H54 (cell line): ENCODE data around the gene SWAP70.

Experiments used
- DNase-seq: peaks from one replicate; pipeline ENCODE4 v3.0.0; 2011; ENCODE audit warnings: low spot score, mixed read lengths; ENCODE audit not compliant: insufficient read length
- FAIRE-seq: peaks from 3 replicates; lab custom pipeline; 2011; peaks lifted over from hg19 to GRCh38; lab: Jason Lieb, UNC
- POLR2A ChIP-seq: IDR thresholded peaks from 2 replicates; pipeline ENCODE4 v1.6.1; 2011; ENCODE audit warnings: low read depth, mild to moderate bottlenecking, low read length

The SWAP70 gene

DNA sequence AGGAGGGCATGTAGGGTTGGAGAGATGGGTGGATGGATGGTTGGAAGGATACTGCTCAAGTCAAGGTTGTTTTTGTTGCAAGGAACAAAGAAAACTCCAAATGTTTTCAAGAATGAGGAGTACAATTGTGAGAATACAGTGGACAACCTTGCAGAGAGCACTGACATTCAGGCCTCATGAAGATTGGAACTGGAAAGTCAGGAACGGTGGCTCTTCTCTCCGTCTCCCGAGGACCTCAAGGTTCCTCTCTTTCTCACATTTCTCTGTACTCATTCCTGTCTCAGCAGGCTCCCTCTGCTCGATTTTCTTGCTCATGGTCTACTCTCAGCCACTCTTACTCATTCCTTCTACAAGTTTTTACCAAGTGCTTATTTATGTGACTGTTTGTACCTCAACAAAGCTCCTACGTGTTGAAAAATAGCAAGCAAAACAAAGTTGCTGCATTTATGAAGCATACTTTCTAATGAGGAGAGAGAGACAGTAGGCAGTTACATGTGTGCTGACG is 97.6 kb downstream of the SWAP70 start:
- DNase-seq (no peak), FAIRE-seq (no peak)
- TF ChIP-seq POLR2A = no peak

GRCh38 chr11:9762531-9762930 is 98.7 kb downstream of the SWAP70 start:
- no peak for TF ChIP-seq POLR2A
- DNase-seq = no peak
- no peak for FAIRE-seq

- FAIRE-seq (no peak), DNase-seq (no peak)
- no peak for TF ChIP-seq POLR2A
These were observed 99.4 kb downstream of the SWAP70 start for GRCh38 chr11:9763301-9763700.

DNA sequence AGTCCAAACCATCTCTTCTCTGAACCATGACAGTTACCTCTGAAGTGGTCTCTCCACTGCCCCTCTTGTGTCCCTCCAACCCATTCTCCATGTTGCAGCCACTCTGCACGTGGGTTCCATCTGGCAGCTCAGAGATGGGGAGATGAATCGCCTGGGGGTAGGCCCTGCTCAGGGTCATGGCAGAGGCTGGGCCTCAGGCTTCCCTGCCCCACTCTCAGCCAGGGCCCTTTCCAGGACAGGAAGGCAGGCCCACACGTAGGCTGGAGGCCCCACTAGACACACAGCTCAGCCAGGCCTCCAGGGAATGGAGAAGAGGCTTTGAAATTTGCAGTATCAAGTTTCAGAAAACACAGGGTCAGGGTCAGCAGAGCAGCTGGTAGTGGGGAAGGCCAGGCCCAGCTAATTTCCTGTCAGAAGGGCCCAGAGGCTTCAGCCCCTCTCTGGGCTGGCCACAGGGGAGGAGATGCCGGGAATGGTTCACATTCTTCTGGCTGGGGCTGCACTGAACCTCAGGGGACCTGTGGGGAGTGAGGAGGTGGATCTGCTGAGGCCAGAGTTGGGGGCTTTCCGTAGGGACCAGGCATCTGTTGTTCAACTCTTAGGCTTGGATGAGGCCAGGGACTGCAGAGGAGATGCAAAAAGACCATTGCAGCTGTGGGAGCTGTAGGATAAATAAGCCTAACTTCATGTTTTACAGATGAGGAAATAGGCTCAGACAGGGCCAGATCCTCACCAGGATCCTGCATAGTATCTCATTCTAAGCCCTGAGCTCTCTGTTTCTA is 101.6 kb downstream of the SWAP70 start:
- DNase-seq = no peak
- no peak for FAIRE-seq
- 0 out of 2 replicates have a peak, but pooled peaks have one; percentile 9 for TF ChIP-seq POLR2A

- TF ChIP-seq POLR2A = no peak
- FAIRE-seq (no peak), DNase-seq (no peak)
These were observed 105.7 kb downstream of the SWAP70 start for GRCh38 chr11:9769621-9770020.

DNA sequence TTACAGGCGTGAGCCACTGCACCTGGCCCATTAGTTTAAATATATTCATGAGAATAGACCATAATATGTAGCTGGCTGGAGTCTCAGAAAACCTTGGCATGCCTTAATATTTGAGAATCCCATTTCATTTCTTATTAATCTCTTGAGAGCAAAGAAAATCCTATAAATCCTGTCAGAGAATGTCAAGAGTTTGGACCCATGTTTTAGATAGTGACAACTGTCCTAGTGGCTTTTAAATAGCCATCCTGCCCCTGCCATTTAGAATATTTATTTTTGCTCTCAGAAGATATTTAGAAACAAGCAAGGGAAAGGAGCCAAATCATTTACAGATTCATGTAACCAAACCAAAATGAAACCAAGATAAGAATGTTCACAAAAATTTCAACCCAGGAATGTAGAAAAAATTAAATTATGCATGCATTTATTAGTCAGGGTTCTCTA is 107.2 kb downstream of the SWAP70 start:
- TF ChIP-seq POLR2A = no peak
- no peak for FAIRE-seq
- no peak for DNase-seq

GRCh38 chr11:9772218-9772617 is 108.3 kb downstream of the SWAP70 start:
- no peak for FAIRE-seq
- TF ChIP-seq POLR2A = no peak

DNA sequence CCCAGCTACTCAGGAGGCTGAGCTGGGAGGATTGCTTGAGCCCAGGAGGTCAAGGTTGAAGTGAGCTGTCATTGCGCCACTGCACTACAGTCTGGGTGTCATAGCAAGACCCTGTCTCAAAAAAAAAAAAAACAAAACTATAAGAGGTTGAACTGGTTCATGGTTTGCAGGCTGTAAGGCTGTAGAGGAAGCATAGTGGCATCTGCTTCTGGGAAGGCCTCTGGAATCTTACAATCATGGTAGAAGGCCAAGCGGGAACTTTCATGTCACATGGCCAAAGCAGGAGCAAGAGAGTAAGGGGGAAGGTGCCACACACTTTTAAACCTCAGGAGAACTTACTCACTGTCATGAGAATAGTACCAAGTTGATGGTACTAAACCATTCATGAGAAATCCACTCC is 109.6 kb downstream of the SWAP70 start:
- DNase-seq (no peak), FAIRE-seq (no peak)
- no peak for TF ChIP-seq POLR2A

More at GRCh38 chr11:9772218-9772617, 108.3 kb downstream of the SWAP70 start:
- DNase-seq = no peak

- no peak for DNase-seq
- FAIRE-seq = no peak
- TF ChIP-seq POLR2A = no peak
These were observed 110.2 kb downstream of the SWAP70 start for GRCh38 chr11:9774109-9774508.

GRCh38 chr11:9774591-9775397 is 110.9 kb downstream of the SWAP70 start:
- no peak for TF ChIP-seq POLR2A
- FAIRE-seq = peak; percentile 75
- DNase-seq = no peak

- no peak for FAIRE-seq
- no peak for DNase-seq
- TF ChIP-seq POLR2A = no peak
These were observed 111.5 kb downstream of the SWAP70 start for GRCh38 chr11:9775398-9775779.

GRCh38 chr11:9776203-9776602 is 112.3 kb downstream of the SWAP70 start:
- DNase-seq = no peak
- no peak for FAIRE-seq
- no peak for TF ChIP-seq POLR2A

DNA sequence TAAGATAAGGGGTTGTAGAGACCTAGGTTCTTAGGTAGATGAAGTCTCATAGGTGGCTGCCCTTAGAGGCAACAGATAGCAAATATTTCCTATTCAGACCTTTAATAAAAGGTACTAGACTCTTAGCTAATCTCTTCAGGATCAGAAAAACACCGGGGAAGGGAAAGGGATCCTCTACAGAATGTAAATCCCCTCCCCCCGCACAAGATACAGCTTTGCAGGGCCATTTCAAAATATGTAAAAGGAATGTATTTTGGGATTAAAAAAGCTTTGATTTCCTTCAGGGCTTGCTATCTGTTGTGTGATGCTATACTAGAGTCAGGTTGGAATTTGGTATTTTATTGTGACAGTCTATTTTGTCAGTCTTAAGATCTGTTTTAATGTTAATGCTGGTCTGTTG is 113.2 kb downstream of the SWAP70 start:
- FAIRE-seq (no peak), DNase-seq (no peak)
- no peak for TF ChIP-seq POLR2A

GRCh38 chr11:9777525-9777924 is 113.6 kb downstream of the SWAP70 start:
- TF ChIP-seq POLR2A = no peak
- no peak for DNase-seq
- no peak for FAIRE-seq
